Middle frontal gyrus (tissue), 1 donor: Measurements from ENCODE around the gene ORC6.

Experiments
- DNase-seq: peaks from one replicate; pipeline ENCODE4 v3.0.0-alpha.2; 2015; ENCODE audit warnings: low spot score; ENCODE audit errors: extremely low spot score

The ORC6 gene

GRCh38 chr16:46730801-46731690 lies 41.6 kb downstream of the ORC6 start:
- DNase-seq, result no peak

GRCh38 chr16:46731691-46732555 lies 42.5 kb downstream of the ORC6 start:
- no peak for DNase-seq

GRCh38 chr16:46732561-46732960 lies 43.1 kb downstream of the ORC6 start:
- DNase-seq, result no peak

DNA sequence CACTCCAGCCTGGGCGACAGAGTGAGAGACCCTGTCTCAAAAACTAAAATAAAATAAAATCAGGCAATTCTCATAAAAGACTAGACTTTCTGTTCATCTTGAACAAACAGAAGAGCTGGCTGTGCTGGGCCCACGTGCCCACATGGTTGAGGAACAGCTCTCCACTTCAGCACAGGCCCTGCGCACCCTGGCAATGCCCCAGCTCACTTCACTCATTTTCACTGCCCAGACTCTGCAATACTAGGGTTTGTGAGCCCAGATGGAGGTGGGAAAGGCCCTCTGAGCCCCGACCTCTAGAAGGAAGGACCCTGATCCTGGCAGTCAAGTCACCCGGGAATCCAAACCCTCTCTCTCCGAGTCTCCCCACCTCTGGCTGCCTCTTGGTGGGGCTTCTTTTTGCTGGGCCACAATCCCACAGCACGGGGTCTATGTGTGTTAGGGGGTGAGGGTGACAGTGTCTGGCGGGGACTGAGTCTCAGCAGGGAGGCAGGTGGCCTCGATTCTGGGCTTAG lies 43.9 kb downstream of the ORC6 start:
- no peak for DNase-seq

GRCh38 chr16:46736695-46737094 lies 47.2 kb downstream of the ORC6 start:
- DNase-seq, result no peak

DNA sequence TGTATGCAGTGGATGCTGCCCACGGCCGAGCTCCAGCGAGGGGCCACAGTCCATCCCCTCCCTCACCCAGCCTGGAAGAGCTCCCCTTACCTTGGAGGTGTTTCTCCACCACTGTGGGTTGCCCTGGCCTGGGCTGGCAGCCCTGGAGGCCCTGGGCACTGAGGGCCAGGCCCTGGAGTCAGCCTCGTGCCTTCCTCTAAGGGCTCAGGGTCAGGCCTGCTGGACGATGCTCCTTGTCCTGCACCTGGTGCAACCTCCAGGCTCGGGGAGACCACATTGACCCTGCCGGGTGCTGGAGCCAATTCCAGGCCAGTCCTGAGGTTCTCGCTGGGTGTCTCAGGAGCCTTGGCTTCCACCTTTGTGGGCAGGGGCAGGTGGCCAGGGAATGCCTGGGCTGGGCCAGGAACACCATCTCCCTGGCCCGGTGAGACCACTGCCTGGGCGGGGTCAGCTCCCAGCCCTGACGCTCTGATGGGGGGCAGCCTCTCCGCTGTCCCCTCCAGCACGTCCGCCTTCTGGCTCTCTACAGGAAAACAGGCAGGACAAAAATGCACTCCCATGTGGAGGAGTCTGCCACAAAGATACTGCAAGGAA lies 48.3 kb downstream of the ORC6 start:
- DNase-seq, result no peak

GRCh38 chr16:46739934-46740333 lies 50.5 kb downstream of the ORC6 start:
- DNase-seq, result no peak

DNA sequence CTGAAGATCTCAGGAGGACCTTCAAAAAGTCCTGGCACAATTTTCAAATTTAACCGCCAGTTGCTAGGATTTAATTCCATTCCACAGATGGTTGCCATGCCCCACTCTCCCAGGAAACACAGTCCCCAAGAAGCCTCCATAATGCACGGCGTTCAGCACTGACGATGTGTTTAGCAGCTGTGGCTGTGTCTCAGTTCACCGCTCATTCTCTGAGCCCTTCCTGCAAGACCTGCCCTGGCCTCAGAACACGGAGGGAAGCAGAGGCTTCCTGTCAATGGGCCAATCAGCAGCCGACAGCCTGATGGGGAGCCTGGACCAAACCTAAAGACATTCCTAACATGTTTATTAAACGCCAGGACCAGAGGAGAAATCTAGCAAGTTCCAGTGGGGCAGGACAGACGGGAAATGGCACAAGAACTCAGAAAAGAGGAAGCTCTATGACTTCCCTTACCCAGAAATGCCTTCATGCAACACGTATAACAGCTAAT lies 53.8 kb downstream of the ORC6 start:
- DNase-seq, result no peak

GRCh38 chr16:46745617-46746016 lies 56.2 kb downstream of the ORC6 start:
- DNase-seq, result no peak

DNA sequence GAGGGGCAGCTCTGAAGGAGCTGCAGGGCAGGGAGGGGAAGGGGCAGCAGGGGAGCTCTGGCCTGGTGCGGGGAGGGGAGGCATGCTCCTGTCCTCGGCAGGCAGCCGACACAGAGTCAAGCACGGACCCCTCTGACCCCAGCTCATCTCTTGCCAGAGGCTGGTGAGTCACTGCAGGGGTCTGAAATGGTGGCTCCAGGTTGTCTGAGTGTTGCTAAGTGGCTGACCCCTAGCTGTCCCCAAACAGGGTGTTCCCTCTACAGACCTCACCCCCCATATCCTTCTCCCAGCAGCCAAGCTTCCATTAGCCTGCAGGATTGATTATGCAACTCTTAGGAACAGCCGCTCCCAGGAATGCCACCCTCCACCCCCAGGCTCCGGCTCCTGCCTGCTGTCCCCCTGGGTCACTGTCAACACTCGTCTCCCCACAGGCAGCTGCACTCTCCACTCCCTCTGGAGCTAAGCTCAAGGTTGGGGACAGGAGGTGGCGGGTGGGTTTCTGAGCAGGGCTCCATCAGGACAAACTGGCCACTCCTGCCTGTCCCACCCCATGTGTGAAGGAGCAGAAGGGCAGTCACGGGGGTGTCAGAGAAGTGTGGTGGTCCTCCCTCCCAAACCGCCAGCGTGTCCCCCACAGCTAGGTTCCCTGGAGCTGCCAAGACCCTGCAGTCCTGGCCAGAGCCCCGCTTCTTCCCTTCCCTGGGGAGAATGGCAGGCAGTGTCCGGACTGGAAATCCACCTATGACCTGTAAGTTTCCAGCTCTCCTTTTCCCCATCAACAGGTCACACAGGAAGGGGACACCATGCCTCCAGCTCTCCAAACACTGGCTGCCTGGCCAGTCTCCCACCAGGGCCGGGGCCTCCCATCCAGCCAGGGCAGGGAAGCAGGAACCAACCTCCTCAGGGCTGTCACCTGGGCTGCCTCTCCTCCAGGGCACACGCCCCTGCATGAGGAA lies 57.6 kb downstream of the ORC6 start:
- DNase-seq, result no peak
